MCF 10A (cell line): Measurements from ENCODE around the gene EVC2. TPM values are rescaled to one million over a fixed set of nuclear protein-coding genes. Genes with fewer than 3 reads are reported as not detected.

Experiments used
- BruUV-seq: library from RNA; stranded (reverse); fragments of 400-500 nt; replicated peaks from 2 replicates; lab custom pipeline; 2021; lab: Mats Ljungman, UMichigan
- CTCF ChIA-PET: fragments of 300-600 bp; sonication (Branson Sonifier 250); formaldehyde crosslinking; extraction: SDS; loops from one replicate; lab custom pipeline; 2021; ENCODE audit warnings: antibody characterized with exemption, inconsistent platforms; lab: Yijun Ruan, JAX
- POLR2A ChIA-PET: fragments of 300-600, 350-650 bp; sonication (Branson Sonifier 250); formaldehyde crosslinking; extraction: SDS; loops from one replicate; lab custom pipeline; 2020; ENCODE audit warnings: antibody characterized with exemption, inconsistent platforms; lab: Yijun Ruan, JAX
- DNase-seq: peaks from one replicate; pipeline ENCODE4 v3.0.0-alpha.2; 2018; ENCODE audit not compliant: unreplicated experiment
- H3K27ac Mint-ChIP-seq: one replicate; pipeline ENCODE4 v1.8.0; 2022; ENCODE audit warnings: mild to moderate bottlenecking, low read depth, mixed read lengths; ENCODE audit not compliant: unreplicated experiment
- H3K27me3 Mint-ChIP-seq: one replicate; pipeline ENCODE4 v1.8.0; 2022; ENCODE audit warnings: mixed read lengths; ENCODE audit not compliant: insufficient read depth, unreplicated experiment
- H3K36me3 Mint-ChIP-seq: one replicate; pipeline ENCODE4 v1.8.0; 2022; ENCODE audit warnings: mild to moderate bottlenecking, moderate library complexity, mixed read lengths; ENCODE audit not compliant: insufficient read depth, unreplicated experiment
- H3K4me1 Mint-ChIP-seq: one replicate; pipeline ENCODE4 v1.8.0; 2022; ENCODE audit warnings: mixed read lengths; ENCODE audit not compliant: insufficient read depth, unreplicated experiment
- H3K4me3 Mint-ChIP-seq: one replicate; pipeline ENCODE4 v1.8.0; 2022; ENCODE audit warnings: mild to moderate bottlenecking, moderate library complexity, mixed read lengths; ENCODE audit not compliant: unreplicated experiment
- H3K9me3 Mint-ChIP-seq: one replicate; pipeline ENCODE4 v1.8.0; 2022; ENCODE audit warnings: mixed read lengths; ENCODE audit not compliant: unreplicated experiment
- intact Hi-C: fragments of 100-400 bp; cut with micrococcal nuclease; formaldehyde crosslinking; loops from 2 replicates; pipeline ENCODE4 v1.14.1; 2022
- total RNA-seq: library from RNA; stranded (reverse); gene quantifications from 2 replicates; pipeline ENCODE4 v1.2.3, GENCODE V29; 2022
- TF ChIP-seq, protein P1 (sequence below): fragments of 200-600 bp; IDR thresholded peaks from one replicate; pipeline ENCODE4 v1.8.0; 2022; ENCODE audit warnings: antibody characterized with exemption, mild to moderate bottlenecking; ENCODE audit not compliant: unreplicated experiment

The EVC2 gene
- total RNA-seq, 1 experiment from 2014 or later = 5.5 TPM

DNA sequence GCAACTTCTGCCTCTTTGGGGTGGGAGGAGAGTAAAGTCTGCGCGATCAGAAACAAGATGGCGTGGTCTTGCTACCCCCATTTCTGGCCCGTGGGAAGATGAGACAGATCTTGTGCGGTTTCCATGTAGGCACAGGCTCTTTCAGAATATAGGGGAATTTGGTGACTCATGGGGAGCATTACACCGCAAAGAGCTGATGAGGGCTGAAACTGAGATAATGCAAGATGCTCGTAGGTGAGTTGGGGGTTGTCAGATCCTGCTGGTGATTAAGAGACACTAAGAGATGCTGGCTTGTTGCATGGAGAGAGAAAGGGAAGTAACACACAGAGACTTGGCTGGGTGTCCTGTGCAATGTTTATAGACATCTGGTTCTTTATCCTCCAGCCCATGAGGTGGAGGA is 4.2 kb upstream of the EVC2 start:
- H3K27ac Mint-ChIP-seq = peak overlapping the region; percentile 79
- H3K4me1 Mint-ChIP-seq = peaks cover 35% of the 10 kb centered on the region
- intact Hi-C loops = loop anchor here (1.0 to 10.0 kb wide), 3 partner anchors 46 to 720 kb away; partner anchors contain the start of gene STK32B
- BruUV-seq = TSS peak; percentile 39
- TF ChIP-seq, protein P1, sequence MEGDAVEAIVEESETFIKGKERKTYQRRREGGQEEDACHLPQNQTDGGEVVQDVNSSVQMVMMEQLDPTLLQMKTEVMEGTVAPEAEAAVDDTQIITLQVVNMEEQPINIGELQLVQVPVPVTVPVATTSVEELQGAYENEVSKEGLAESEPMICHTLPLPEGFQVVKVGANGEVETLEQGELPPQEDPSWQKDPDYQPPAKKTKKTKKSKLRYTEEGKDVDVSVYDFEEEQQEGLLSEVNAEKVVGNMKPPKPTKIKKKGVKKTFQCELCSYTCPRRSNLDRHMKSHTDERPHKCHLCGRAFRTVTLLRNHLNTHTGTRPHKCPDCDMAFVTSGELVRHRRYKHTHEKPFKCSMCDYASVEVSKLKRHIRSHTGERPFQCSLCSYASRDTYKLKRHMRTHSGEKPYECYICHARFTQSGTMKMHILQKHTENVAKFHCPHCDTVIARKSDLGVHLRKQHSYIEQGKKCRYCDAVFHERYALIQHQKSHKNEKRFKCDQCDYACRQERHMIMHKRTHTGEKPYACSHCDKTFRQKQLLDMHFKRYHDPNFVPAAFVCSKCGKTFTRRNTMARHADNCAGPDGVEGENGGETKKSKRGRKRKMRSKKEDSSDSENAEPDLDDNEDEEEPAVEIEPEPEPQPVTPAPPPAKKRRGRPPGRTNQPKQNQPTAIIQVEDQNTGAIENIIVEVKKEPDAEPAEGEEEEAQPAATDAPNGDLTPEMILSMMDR = no peak
- no peaks in the 10 kb centered on the region for H3K9me3 Mint-ChIP-seq
- H3K27me3 Mint-ChIP-seq = no peaks in the 10 kb centered on the region
- peak overlapping the region; percentile 74 for H3K4me3 Mint-ChIP-seq
- ChIA-PET POLR2A (no interaction called here), CTCF (interaction anchor here (1.1 kb wide), 1 partner anchor 12 kb away, joined by 3 read pairs; no protein-coding TSS in a partner anchor)
- peak; percentile 67 for DNase-seq
- H3K36me3 Mint-ChIP-seq = peaks cover 18% of the 10 kb centered on the region

DNA sequence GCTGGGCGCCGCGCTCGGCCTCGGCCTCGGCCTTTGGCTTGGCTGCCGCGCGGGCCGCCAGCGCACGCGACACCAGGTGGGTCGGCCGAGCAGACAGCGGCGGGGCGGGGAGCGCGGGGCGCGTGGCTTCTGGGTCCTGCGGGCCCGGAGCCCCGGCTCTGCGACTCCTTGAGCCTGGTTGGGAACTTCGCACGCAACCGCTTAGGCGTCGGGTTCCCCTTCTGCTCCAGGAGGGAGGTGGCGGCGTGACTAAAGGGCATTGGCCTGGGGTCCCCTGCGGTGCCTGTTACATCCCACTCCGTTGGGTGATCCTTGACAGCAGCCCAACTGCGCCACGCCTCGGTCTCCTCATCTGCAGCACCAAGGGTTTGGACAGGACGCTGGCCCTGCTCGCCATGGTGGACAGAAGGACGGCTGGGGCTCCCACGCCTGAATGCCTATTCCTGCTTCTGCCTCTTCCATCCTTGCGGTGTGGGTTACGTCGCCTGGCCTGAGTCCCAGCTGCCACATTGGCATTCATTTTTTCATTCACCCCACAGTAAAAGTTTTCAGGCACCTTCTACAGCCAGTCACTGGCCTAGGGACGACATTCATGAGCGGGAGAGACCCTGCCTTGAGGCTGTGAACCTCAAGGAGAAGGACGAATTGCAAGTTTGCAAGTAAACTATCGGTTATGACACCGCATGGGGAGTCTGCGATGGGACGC is 3.3 kb upstream of the EVC2 start:
- intact Hi-C loops = loop anchor here (1.0 to 10.0 kb wide), 4 partner anchors 47 to 719 kb away; partner anchors contain the start of gene STK32B
- Mint-ChIP-seq H3K27me3 (no peaks in the 10 kb centered on the region), H3K27ac (peak overlapping the region; percentile 79), H3K9me3 (no peaks in the 10 kb centered on the region), H3K4me3 (peak overlapping the region; percentile 74), H3K36me3 (peaks cover 17% of the 10 kb centered on the region), H3K4me1 (peaks cover 32% of the 10 kb centered on the region)
- ChIA-PET POLR2A (interaction anchor here (1.0 to 1.2 kb wide), 2 partner anchors 39 to 75 kb away, joined by 4 read pairs; no protein-coding TSS in a partner anchor), CTCF (interaction anchor here (0.7 kb wide), 1 partner anchor 133 kb away, joined by 3 read pairs; no protein-coding TSS in a partner anchor)
- no TSS peak for BruUV-seq
- TF ChIP-seq, protein P1 = no peak
- peak; percentile 42 for DNase-seq

DNA sequence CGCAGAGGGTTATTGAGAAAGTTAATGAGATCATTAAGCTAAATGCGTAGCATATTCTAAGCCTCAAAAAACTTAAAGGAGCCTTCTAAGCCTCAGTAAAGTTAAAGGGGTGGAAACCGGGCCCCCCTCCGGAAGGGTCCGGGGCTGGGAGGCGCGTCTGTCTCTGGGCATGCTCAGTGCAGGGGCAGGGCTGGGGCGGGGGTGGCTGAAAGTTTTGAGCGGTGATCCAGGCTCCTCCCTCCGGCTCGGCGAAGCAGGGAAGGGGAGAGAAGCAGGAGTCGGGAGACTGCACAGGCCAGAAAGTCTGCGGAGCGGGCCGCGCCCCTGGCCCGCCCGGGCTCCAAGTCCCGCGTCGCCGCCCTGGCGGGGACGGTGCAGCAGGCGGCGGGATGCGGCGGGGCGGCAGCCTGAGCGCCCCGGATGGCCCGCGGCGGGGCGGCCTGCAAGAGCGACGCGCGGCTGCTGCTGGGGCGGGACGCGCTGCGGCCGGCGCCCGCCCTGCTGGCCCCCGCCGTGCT is 2.7 kb upstream of the EVC2 start, which contains the start of gene EVC:
EVC (plus strand) TSS at position 241 of the 518 bp plus-strand sequence; CDS start at position 421, 180 bp downstream.
- no peaks in the 10 kb centered on the region for H3K27me3 Mint-ChIP-seq
- peak within 1 kb of the TSS; percentile 74 for H3K4me3 Mint-ChIP-seq
- CTCF ChIA-PET = interaction anchor here (0.6 kb wide), 1 partner anchor 732 kb away, joined by 3 read pairs; no protein-coding TSS in a partner anchor
- peaks cover 36% of the 10 kb centered on the region for H3K4me1 Mint-ChIP-seq
- TF ChIP-seq, protein P1 = no peak
- peak; percentile 78 for DNase-seq
- H3K9me3 Mint-ChIP-seq = no peaks in the 10 kb centered on the region
- intact Hi-C loops = loop anchor here (1.0 to 10.0 kb wide), 3 partner anchors 79 to 719 kb away; partner anchors contain the start of gene STK32B
- no TSS peak for BruUV-seq
- POLR2A ChIA-PET = interaction anchor here (0.6 to 1.2 kb wide), 4 partner anchors 39 to 217 kb away, joined by 3 to 4 read pairs (median 4); no protein-coding TSS in a partner anchor
- H3K27ac Mint-ChIP-seq = peak within 1 kb of the TSS; percentile 79
- peaks cover 13% of the 10 kb centered on the region for H3K36me3 Mint-ChIP-seq
